ENCODE measurements around the gene GATA5. TPM values are rescaled to one million over a fixed set of nuclear protein-coding genes. Genes with fewer than 3 reads are reported as not detected.
A peak's percentile ranks its signal among the peaks of the same experiment; 100 is the strongest.

GATA5 gene
- total and polyA plus RNA-seq, 9 donors, result 0.08 to 5.5 (median 0.92) TPM; not detected in 2

- intact Hi-C loops (cut with DNase I), result no loop called here
- no peak for DNase-seq
- Histone ChIP-seq H3K36me3 (no peaks in the 10 kb centered on the region), H3K9me3 (no peaks in the 10 kb centered on the region), H3K4me1 (ENCODE audit: insufficient read depth) (peaks cover 9% of the 10 kb centered on the region), H3K4me3 (no peak overlapping the region), H3K27me3 (peaks cover 8% of the 10 kb centered on the region), H3K27ac (no peak overlapping the region)
- 54 to 67% (median 59%) methylated on average over 5 of the region's 5 CpGs for WGBS, 3 donors
- TF ChIP-seq EP300 (IDR thresholded peaks at IDR 0.05) (no peak), POLR2A (IDR thresholded peaks at IDR 0.05) (no peak), CTCF (IDR thresholded peaks at IDR 0.05) (no peak)
Observed at GRCh38 chr20:62479656-62480055, 3.9 kb upstream of the GATA5 start.

- 78 to 88% (median 86%) methylated on average over 12 of the region's 12 CpGs for WGBS, 3 donors
- no peaks in the 10 kb centered on the region for H3K9me3 ChIP-seq
- H3K27me3 ChIP-seq, result peaks cover 12% of the 10 kb centered on the region
- H3K4me1 ChIP-seq (ENCODE audit: insufficient read depth), result peaks cover 9% of the 10 kb centered on the region
- no peaks in the 10 kb centered on the region for H3K36me3 ChIP-seq
- DNase-seq, result no peak
- no peak for TF ChIP-seq CTCF (IDR thresholded peaks at IDR 0.05)
- TF ChIP-seq POLR2A (IDR thresholded peaks at IDR 0.05), result no peak
- TF ChIP-seq EP300 (IDR thresholded peaks at IDR 0.05), result no peak
- intact Hi-C loops (cut with DNase I), result no loop called here
- H3K4me3 ChIP-seq, result no peak overlapping the region
- H3K27ac ChIP-seq, result no peak overlapping the region
Observed at GRCh38 chr20:62479156-62479555, 3.4 kb upstream of the GATA5 start.

- intact Hi-C loops (cut with DNase I), result no loop called here
- no peak for TF ChIP-seq POLR2A (IDR thresholded peaks at IDR 0.05)
- no peak for TF ChIP-seq CTCF (IDR thresholded peaks at IDR 0.05)
- TF ChIP-seq EP300 (IDR thresholded peaks at IDR 0.05), result no peak
- Histone ChIP-seq H3K9me3 (no peaks in the 10 kb centered on the region), H3K27me3 (peaks cover 16% of the 10 kb centered on the region), H3K4me3 (no peak overlapping the region), H3K4me1 (ENCODE audit: insufficient read depth) (peaks cover 9% of the 10 kb centered on the region), H3K36me3 (no peaks in the 10 kb centered on the region), H3K27ac (no peak overlapping the region)
- 46 to 56% (median 54%) methylated on average over 36 to 37 of the region's 37 CpGs for WGBS, 3 donors
- DNase-seq, result no peak
Observed at GRCh38 chr20:62477669-62478455, 2.1 kb upstream of the GATA5 start.

- Histone ChIP-seq H3K9me3 (no peaks in the 10 kb centered on the region), H3K4me3 (peak overlapping the region; percentile 35), H3K27ac (no peak overlapping the region), H3K36me3 (no peaks in the 10 kb centered on the region), H3K27me3 (peaks cover 16% of the 10 kb centered on the region), H3K4me1 (ENCODE audit: insufficient read depth) (peaks cover 1% of the 10 kb centered on the region)
- WGBS, 3 donors, result 3 to 11% (median 5%) methylated on average over 34 to 82 of the region's 82 CpGs
- intact Hi-C loops (cut with DNase I), result no loop called here
- no peak for DNase-seq
- TF ChIP-seq POLR2A (IDR thresholded peaks at IDR 0.05) (no peak), EP300 (IDR thresholded peaks at IDR 0.05) (no peak), CTCF (IDR thresholded peaks at IDR 0.05) (no peak)
Observed at GRCh38 chr20:62476056-62476838, 452 bp upstream of the GATA5 start.

Data from ovary (tissue), 9 donors.